ENCODE data around the gene RAB10.

Gene RAB10

DNA sequence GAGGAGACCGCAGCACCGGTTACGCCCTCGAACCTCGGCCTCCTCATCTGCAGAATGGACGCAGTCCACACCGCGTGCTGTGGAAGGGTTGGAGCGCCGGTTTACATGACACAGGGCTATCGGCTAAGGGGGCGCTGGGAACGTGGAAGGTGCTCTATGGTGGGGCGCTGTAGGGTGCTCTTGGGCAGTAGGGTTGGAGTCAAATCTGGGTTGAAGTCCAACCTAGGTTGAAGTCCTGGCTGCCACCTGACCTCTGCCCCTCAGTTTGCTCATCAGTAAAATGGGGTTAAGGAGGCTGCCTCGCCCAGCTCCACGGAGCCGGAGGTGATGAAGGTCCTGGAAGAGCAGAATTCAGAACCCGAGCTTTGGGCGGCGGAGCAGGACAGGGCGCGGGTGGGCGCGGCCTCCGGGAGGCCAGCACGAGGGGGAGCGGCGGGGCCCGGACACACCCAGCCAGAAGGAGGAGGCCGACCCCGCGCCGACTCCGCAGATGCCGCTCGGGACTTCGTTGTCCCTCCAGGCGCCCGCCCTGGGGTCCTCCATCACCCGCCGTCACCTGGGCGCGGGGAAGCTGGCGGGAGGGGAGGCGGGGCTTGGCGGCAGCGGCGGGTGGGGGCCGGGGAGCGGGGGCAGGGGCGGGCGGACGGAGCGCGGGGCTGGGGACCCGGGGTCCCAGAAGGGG, 138.4 kb downstream of the RAB10 start:
- H2AFZ ChIP-seq (ENCODE audit: low read length, unreplicated experiment) = no peak overlapping the region
- peaks cover 25% of the 10 kb centered on the region for H3K27me3 ChIP-seq (ENCODE audit: insufficient read depth, low read length)
- no peak overlapping the region for H3K4me3 ChIP-seq (ENCODE audit: low read depth, low read length)
- no peak overlapping the region for H3K27ac ChIP-seq (ENCODE audit: low read depth, low read length)
- H3K79me2 ChIP-seq (ENCODE audit: control insufficient read depth, insufficient read depth, low read length, unreplicated experiment) = no peaks in the 10 kb centered on the region
- H3K36me3 ChIP-seq (ENCODE audit: insufficient read depth, low read length) = no peaks in the 10 kb centered on the region
- H3K4me1 ChIP-seq (ENCODE audit: control insufficient read depth, insufficient read depth, low read length, unreplicated experiment) = no peaks in the 10 kb centered on the region

DNA sequence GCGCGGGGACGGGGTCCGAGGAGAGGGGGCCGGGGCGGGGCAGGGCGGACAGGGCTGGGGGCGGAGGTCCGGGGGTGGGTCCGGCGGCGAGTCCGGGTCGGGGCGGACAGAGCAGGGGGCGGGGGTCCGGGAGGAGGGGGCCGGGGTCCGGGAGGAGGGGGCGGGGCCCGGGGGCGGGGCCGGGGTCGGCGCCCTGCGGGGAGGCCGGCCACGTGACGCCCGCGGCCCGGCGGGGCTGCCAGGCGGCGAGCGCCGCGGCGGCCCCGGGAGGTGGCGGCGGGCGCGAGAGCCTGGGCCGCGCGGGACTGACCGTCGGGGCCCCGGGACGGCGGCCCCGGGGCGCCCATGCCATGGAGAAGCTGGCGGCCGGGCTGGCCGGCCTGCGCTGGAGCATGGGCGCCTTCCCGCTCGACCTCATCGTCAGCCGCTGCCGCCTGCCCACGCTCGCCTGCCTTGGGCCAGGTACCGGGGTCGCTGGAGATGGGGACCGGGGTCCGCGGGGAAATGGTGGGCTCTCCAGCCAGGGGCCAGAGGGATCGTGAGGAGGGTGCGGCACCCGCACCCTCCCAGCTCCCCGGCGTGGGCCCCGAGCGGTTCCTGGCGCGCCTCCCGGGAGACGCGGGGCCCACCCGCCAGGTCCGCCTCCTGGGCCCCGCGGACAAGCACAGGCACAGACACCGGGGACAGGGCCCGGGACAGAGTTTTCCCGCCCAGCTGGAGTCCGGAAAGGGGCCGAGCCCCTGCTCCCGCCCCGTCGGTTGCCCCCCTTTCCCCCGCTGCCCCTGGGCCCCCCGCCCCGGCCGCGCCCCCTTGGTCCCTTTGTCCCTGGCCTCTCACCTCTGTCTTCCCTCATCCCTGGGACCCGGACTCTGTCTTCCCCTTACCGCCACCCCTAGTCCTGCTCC, 139.2 kb downstream of the RAB10 start, which contains the start of gene GAREM2:
Gene GAREM2, plus strand, starts transcription at position 218 of the 905 bp plus-strand sequence. Its CDS starts 133 bp downstream, at position 351.
- no peaks in the 10 kb centered on the region for H3K36me3 ChIP-seq (ENCODE audit: insufficient read depth, low read length)
- peak within 1 kb of the TSS; percentile 70; the same call in 1 of the 2 replicates for H3K4me3 ChIP-seq (ENCODE audit: low read depth, low read length)
- H3K79me2 ChIP-seq (ENCODE audit: control insufficient read depth, insufficient read depth, low read length, unreplicated experiment) = no peaks in the 10 kb centered on the region
- peaks cover 25% of the 10 kb centered on the region for H3K27me3 ChIP-seq (ENCODE audit: insufficient read depth, low read length)
- peak within 1 kb of the TSS; percentile 23 for H2AFZ ChIP-seq (ENCODE audit: low read length, unreplicated experiment)
- no peaks in the 10 kb centered on the region for H3K4me1 ChIP-seq (ENCODE audit: control insufficient read depth, insufficient read depth, low read length, unreplicated experiment)
- no peak within 1 kb of the TSS for H3K27ac ChIP-seq (ENCODE audit: low read depth, low read length)

DNA sequence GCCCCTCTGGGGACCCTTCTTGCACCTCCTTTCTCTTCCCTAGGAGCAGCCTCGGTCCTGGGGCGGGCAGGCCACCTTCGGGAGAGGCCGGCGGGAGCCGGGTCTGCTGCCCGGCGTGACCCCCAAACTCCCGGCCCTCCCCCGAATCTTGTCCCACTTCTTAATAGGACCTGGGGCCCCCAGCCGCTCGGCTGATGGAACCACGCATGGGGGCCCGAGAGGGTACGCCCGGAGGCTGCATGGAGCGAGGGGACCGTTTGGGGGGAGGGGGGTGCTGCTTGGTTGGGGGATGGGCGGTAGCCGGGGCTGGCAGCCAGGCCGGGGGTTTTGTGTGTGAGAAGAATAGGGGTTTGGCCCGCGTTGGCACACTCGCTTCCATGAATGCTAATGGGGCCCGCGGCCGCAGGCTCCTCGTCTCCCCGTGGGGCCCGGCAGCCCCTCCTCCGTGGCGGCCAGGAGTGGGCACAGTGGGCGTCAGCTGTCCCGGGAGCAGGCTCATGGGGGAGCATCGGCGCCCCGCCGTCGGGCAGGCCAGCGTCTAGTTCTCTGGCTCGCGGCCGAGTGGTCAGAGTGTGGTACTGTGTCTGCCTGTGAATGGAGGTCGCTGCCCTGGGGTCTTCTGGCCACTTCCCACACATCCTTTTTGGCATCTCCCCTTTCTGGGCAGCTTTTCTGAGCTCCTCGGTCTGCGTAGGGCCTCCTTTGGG, 140.0 kb downstream of the RAB10 start:
- H3K4me3 ChIP-seq (ENCODE audit: low read depth, low read length) = peak overlapping the region; percentile 70; the same call in 1 of the 2 replicates
- no peaks in the 10 kb centered on the region for H3K79me2 ChIP-seq (ENCODE audit: control insufficient read depth, insufficient read depth, low read length, unreplicated experiment)
- H3K27me3 ChIP-seq (ENCODE audit: insufficient read depth, low read length) = peaks cover 25% of the 10 kb centered on the region
- no peak overlapping the region for H3K27ac ChIP-seq (ENCODE audit: low read depth, low read length)
- H3K4me1 ChIP-seq (ENCODE audit: control insufficient read depth, insufficient read depth, low read length, unreplicated experiment) = no peaks in the 10 kb centered on the region
- no peaks in the 10 kb centered on the region for H3K36me3 ChIP-seq (ENCODE audit: insufficient read depth, low read length)
- H2AFZ ChIP-seq (ENCODE audit: low read length, unreplicated experiment) = no peak overlapping the region

DNA sequence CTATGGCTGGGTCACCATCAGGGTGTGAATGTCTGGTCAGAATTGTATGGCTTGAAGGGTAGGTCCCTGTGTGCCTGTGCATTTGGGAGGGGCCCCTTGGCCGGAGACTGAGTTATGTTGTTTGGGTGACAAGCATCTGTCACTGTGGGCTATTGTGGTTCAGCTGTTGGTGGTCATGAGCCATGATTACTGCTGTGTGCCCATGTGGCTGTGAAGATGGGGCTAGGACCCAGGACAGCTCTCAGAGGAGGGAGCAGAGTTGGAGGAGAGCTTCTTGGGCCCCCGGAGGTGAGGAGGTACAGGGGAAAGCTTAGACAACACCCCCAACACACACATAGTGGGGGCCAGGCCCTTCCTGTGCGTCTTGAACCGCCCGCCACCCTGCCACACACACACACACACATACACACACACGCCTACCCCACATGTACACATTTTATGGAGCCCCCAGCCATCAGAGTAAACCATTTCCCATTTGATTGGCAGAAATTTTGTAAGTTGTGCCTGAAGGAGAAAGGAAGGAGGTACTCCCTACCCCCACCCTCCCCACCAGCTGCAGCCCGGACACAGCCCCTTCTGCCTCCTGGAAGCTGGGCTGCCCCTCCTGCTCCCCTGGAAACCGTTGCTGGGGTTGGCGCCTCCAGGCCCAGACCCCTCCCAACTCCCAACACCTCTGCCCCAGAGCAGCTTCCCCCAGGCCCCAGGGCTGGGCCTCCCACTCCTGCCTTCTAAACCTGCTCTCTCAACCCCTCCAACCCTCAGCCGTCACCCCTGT, 141.0 kb downstream of the RAB10 start:
- Histone ChIP-seq H2AFZ (ENCODE audit: low read length, unreplicated experiment) (no peak overlapping the region), H3K36me3 (ENCODE audit: insufficient read depth, low read length) (no peaks in the 10 kb centered on the region), H3K4me3 (ENCODE audit: low read depth, low read length) (no peak overlapping the region), H3K27me3 (ENCODE audit: insufficient read depth, low read length) (peaks cover 25% of the 10 kb centered on the region), H3K79me2 (ENCODE audit: control insufficient read depth, insufficient read depth, low read length, unreplicated experiment) (no peaks in the 10 kb centered on the region), H3K4me1 (ENCODE audit: control insufficient read depth, insufficient read depth, low read length, unreplicated experiment) (no peaks in the 10 kb centered on the region), H3K27ac (ENCODE audit: low read depth, low read length) (no peak overlapping the region)

DNA sequence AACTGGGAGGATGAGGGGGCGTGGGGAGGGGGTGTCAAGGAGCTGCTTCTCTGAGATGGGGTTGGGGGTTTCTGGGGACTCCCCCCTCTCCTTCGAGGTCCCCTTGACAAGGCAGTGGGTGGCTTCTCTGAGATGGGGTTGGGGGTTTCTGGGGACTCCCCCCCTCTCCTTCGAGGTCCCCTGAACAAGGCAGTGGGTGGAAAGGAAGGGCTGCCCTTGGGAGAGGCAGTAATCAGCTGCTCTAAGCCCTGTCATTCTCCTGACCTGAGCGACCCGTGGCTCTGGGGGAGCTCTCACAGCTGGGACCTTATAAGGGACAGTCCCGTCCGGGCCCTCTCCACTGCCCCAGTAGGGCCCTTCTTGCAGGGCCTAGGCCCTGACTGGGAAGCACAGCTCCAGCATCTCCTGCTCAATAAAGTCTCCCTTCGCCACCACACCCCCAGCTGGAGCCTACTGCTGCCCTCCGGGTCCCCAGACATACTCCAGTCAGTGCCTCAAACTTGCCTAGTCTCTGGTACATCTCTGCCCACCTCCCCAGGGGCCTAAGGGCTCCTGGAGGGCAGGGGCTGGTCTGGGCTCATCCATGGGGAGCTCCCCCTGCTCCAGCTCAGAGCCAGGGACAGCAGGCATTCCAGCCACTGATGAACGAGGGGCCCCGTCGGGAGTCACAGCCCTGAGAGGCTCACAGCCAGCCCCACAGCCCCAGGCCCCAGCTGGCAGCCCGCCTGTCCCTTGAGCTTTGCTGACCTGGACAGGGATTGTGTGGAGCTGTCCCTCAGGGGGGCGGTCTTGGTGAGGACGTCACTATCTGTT, 141.8 kb downstream of the RAB10 start:
- peaks cover 25% of the 10 kb centered on the region for H3K27me3 ChIP-seq (ENCODE audit: insufficient read depth, low read length)
- H3K4me3 ChIP-seq (ENCODE audit: low read depth, low read length) = no peak overlapping the region
- no peak overlapping the region for H3K27ac ChIP-seq (ENCODE audit: low read depth, low read length)
- H3K79me2 ChIP-seq (ENCODE audit: control insufficient read depth, insufficient read depth, low read length, unreplicated experiment) = no peaks in the 10 kb centered on the region
- H2AFZ ChIP-seq (ENCODE audit: low read length, unreplicated experiment) = no peak overlapping the region
- H3K36me3 ChIP-seq (ENCODE audit: insufficient read depth, low read length) = no peaks in the 10 kb centered on the region
- H3K4me1 ChIP-seq (ENCODE audit: control insufficient read depth, insufficient read depth, low read length, unreplicated experiment) = no peaks in the 10 kb centered on the region

DNA sequence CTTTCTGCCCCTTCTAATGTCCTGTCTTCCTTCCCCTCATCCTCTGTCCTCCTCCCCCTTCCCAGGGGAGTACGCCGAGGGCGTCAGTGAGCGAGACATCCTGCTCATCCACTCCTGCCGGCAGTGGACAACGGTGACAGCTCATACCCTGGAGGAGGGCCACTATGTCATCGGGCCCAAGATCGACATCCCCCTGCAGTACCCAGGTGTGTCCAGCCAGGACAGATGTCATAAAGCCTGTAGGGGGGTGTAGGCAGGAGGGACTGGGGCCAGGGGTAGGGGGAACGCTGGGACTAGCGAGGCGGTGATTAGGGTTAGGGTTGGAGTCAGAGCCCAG, 142.4 kb downstream of the RAB10 start:
- no peaks in the 10 kb centered on the region for H3K36me3 ChIP-seq (ENCODE audit: insufficient read depth, low read length)
- H3K4me3 ChIP-seq (ENCODE audit: low read depth, low read length) = no peak overlapping the region
- H3K27me3 ChIP-seq (ENCODE audit: insufficient read depth, low read length) = peaks cover 25% of the 10 kb centered on the region
- no peaks in the 10 kb centered on the region for H3K4me1 ChIP-seq (ENCODE audit: control insufficient read depth, insufficient read depth, low read length, unreplicated experiment)
- no peak overlapping the region for H3K27ac ChIP-seq (ENCODE audit: low read depth, low read length)
- H2AFZ ChIP-seq (ENCODE audit: low read length, unreplicated experiment) = no peak overlapping the region
- no peaks in the 10 kb centered on the region for H3K79me2 ChIP-seq (ENCODE audit: control insufficient read depth, insufficient read depth, low read length, unreplicated experiment)

DNA sequence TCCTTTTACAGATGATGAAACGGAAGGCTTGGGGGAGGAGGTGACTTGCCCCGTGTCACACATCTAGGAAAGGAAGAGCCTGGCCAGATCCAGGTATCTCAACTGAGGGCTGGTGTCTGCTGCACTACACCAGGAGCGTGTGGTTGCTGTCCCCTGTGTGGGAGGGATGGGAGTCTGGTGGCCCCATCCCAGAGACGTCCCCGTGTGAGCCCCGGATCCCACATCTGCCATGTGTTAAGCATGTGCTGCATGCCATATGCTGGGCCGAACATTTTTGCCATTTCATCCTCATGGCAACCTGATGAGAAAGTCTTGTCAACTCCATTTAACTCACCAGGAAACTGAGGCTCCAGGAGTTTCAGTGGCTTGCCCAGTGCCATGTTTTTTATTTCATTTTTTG, 143.2 kb downstream of the RAB10 start:
- Histone ChIP-seq H3K36me3 (ENCODE audit: insufficient read depth, low read length) (no peaks in the 10 kb centered on the region), H3K79me2 (ENCODE audit: control insufficient read depth, insufficient read depth, low read length, unreplicated experiment) (no peaks in the 10 kb centered on the region), H3K4me1 (ENCODE audit: control insufficient read depth, insufficient read depth, low read length, unreplicated experiment) (no peaks in the 10 kb centered on the region), H3K27ac (ENCODE audit: low read depth, low read length) (no peak overlapping the region), H3K27me3 (ENCODE audit: insufficient read depth, low read length) (peaks cover 23% of the 10 kb centered on the region), H2AFZ (ENCODE audit: low read length, unreplicated experiment) (no peak overlapping the region), H3K4me3 (ENCODE audit: low read depth, low read length) (no peak overlapping the region)

DNA sequence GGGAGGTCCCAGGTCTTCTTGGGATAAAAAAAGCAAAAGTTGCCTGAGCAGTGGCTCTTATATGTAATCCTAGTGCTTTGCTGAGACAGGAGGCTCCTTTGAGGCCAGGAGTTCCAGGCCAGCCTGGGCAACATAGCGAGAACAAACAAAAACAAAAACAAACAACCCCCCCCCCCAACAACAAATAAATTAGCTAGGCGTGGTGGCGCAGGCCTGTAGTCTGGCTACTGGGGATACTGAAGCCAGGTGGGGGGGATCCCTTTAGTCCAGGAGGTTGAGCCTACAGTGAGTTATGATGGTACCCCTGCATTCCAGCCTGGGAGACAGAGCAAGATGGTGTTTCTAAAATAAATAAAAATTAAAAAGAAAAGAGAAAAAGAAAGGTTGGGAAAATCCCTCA, 144.4 kb downstream of the RAB10 start:
- Histone ChIP-seq H2AFZ (ENCODE audit: low read length, unreplicated experiment) (no peak overlapping the region), H3K27ac (ENCODE audit: low read depth, low read length) (no peak overlapping the region), H3K36me3 (ENCODE audit: insufficient read depth, low read length) (no peaks in the 10 kb centered on the region), H3K79me2 (ENCODE audit: control insufficient read depth, insufficient read depth, low read length, unreplicated experiment) (no peaks in the 10 kb centered on the region), H3K27me3 (ENCODE audit: insufficient read depth, low read length) (peaks cover 16% of the 10 kb centered on the region), H3K4me1 (ENCODE audit: control insufficient read depth, insufficient read depth, low read length, unreplicated experiment) (no peaks in the 10 kb centered on the region), H3K4me3 (ENCODE audit: low read depth, low read length) (peak overlapping the region; percentile 74)

DNA sequence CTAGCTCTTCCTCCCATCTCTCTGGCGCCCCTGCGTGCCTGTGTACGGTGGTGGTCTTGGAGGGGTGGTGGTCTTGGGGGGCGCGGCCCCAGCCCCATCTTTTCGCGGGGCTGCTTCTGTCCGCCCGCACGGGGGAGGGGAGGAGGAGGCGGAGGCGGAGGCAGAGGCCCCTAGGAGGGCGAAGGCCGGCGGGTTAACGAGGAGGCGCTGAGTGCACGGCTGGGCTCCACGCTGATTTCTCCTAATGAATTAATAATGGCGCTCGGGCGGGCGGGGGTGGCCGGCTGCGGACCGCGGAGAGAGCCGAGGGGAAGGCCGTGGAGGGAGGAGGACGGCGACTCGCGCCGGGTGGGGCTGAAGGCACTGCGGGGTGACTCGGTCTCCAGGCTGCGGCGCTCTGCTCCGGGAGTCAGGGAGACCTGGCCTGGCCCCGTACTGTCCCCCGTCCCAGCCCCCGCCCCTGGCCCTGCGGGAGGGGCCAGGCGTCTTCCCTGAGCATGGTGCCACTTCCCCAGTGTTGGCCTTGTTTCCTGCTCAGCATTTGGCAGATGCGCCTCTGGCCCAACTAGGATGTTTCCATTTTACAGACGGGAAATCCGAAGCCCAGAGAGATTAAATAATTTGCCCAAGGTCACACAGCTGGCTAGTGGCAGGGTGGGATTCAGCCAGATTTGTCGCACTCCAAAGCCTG, 145.0 kb downstream of the RAB10 start:
- H3K27me3 ChIP-seq (ENCODE audit: insufficient read depth, low read length) = peaks cover 10% of the 10 kb centered on the region
- H3K27ac ChIP-seq (ENCODE audit: low read depth, low read length) = no peak overlapping the region
- H3K79me2 ChIP-seq (ENCODE audit: control insufficient read depth, insufficient read depth, low read length, unreplicated experiment) = no peaks in the 10 kb centered on the region
- H3K4me3 ChIP-seq (ENCODE audit: low read depth, low read length) = peak overlapping the region; percentile 74
- H2AFZ ChIP-seq (ENCODE audit: low read length, unreplicated experiment) = peak overlapping the region; percentile 36
- H3K36me3 ChIP-seq (ENCODE audit: insufficient read depth, low read length) = no peaks in the 10 kb centered on the region
- H3K4me1 ChIP-seq (ENCODE audit: control insufficient read depth, insufficient read depth, low read length, unreplicated experiment) = no peaks in the 10 kb centered on the region
